ENCODE results near the gene STAG2. TPM values are rescaled to one million over a fixed set of nuclear protein-coding genes. Genes with fewer than 3 reads are reported as not detected.

STAG2 gene
- total and polyA plus RNA-seq, 8 donors = 47.8 to 142 (median 114) TPM

DNA sequence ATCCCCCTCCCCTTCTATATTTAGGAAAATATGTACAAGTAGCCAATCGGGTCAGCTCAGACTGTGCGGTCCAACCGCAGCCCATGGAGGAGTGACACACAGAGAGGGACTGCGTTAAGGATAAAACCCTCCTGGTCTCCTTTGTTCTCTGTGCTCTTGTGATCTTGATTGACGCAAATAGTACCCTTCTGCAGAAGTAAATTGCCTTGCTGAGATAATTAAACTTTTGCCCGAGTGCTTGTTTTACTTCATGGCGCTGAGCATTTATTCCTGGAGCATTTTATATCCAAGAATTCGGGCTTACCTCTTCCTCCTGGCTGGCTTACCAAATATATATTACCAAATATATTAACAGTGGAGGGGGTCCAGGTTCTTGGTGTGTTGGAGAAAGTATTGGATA, 184.2 kb downstream of the STAG2 start:
- peaks cover 0 to 14% of the 10 kb centered on the region in 2 donors for H3K9me3 ChIP-seq
- no peaks in the 10 kb centered on the region for H3K4me1 ChIP-seq
- no peaks in the 10 kb centered on the region for H3K27me3 ChIP-seq
- H3K4me3 ChIP-seq = no peak overlapping the region
- TF ChIP-seq, protein P1, sequence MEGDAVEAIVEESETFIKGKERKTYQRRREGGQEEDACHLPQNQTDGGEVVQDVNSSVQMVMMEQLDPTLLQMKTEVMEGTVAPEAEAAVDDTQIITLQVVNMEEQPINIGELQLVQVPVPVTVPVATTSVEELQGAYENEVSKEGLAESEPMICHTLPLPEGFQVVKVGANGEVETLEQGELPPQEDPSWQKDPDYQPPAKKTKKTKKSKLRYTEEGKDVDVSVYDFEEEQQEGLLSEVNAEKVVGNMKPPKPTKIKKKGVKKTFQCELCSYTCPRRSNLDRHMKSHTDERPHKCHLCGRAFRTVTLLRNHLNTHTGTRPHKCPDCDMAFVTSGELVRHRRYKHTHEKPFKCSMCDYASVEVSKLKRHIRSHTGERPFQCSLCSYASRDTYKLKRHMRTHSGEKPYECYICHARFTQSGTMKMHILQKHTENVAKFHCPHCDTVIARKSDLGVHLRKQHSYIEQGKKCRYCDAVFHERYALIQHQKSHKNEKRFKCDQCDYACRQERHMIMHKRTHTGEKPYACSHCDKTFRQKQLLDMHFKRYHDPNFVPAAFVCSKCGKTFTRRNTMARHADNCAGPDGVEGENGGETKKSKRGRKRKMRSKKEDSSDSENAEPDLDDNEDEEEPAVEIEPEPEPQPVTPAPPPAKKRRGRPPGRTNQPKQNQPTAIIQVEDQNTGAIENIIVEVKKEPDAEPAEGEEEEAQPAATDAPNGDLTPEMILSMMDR (IDR thresholded peaks at IDR 0.05) = no peak
- ATAC-seq (no peak), DNase-seq (no peak)
- no peaks in the 10 kb centered on the region for H3K36me3 ChIP-seq
- intact Hi-C loops (cut with DNase I) = no loop called here
- H3K27ac ChIP-seq = no peak overlapping the region

DNA sequence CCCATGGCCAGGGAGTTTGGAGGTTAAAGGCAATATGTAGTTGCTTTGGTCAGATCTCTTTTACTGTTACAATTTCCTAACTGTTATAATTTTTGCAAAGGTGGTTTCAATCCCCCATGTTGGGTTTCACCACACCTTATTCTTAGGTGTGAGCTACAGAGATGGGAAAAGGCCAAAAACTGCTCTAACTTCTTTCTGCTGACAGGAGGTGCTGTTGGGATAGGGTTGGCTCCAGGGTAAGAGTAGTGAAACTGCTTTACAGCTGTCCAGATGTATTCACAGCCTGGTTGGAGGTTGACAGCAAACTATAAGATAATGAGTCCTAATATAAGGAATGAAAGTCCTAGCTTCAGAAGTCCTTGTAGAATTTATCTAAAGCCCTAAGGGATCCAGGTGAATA, 189.7 kb downstream of the STAG2 start:
- no peak overlapping the region for H3K27ac ChIP-seq
- H3K4me3 ChIP-seq = no peak overlapping the region
- H3K36me3 ChIP-seq = no peaks in the 10 kb centered on the region
- H3K4me1 ChIP-seq = no peaks in the 10 kb centered on the region
- intact Hi-C loops (cut with DNase I) = no loop called here
- peaks cover 0 to 5% of the 10 kb centered on the region in 2 donors for H3K9me3 ChIP-seq
- DNase-seq = no peak
- ATAC-seq = no peak
- TF ChIP-seq, protein P1 (IDR thresholded peaks at IDR 0.05) = no peak
- H3K27me3 ChIP-seq = no peaks in the 10 kb centered on the region

Other genes starting within 250 kb of the STAG2 start
- 10 to 100 TPM; 78.2 to 87.7 TPM for gene THOC2, start 228.7 kb upstream of the STAG2 start, total RNA-seq
- gene THOC2, start 228.7 kb upstream of the STAG2 start, polyA plus RNA-seq (ENCODE audit: insufficient read length in 6 of 6) = 100 to 1,000 TPM; 129 to 164 (median 138) TPM
- gene XIAP, start 101.7 kb upstream of the STAG2 start, total RNA-seq = 10 to 100 TPM; 56.4 to 59.5 TPM
- 10 to 100 TPM; 36.6 to 43.8 (median 42.2) TPM for gene XIAP, start 101.7 kb upstream of the STAG2 start, polyA plus RNA-seq (ENCODE audit: insufficient read length in 6 of 6)

All from left lung (tissue), 10 donors.